ENCODE data around the gene LRRC7.

The LRRC7 gene

DNA sequence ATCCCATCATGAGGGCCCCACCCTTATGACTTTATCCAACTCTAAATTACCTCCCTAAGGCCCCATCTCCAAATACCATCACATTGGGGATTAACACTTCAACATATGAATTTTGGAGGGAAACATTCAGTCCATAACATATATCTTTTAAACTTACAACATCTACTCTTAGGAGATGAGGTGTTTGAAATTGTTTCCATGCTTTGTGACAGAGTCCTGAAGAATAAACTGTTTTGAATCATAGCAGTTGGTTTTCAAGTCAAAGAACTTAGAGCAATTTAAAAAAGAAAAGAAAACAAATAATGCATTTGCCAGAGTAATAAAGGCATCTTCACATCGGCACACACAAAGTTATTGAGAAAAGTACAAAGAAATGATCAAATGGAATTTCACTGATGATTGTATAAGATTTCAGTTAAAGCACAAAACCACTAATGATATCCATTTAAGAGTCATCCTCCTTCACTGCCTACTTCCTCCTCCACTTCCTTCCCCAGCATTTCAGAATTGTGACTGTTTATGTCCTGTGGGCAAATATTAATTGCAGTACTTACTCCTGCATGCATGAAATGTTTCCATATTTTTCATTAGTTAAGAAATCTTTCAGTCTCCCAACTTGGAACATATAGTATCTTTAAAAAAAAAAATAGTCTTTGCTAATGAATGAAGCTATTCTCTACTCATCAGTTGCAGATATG is 435.6 kb downstream of the LRRC7 start:
- H3K4me2 ChIP-seq (ENCODE audit: low read length): no peak overlapping the region
- H3K4me3 ChIP-seq (ENCODE audit: low read depth, low read length, poor library complexity, severe bottlenecking): no peak overlapping the region
- H3K79me2 ChIP-seq (ENCODE audit: insufficient read depth, low read length): no peaks in the 10 kb centered on the region
- no peak for TF ChIP-seq EZH2 (IDR thresholded peaks at IDR 0.05; ENCODE audit: borderline replicate concordance, low read length)
- TF ChIP-seq, protein P1, sequence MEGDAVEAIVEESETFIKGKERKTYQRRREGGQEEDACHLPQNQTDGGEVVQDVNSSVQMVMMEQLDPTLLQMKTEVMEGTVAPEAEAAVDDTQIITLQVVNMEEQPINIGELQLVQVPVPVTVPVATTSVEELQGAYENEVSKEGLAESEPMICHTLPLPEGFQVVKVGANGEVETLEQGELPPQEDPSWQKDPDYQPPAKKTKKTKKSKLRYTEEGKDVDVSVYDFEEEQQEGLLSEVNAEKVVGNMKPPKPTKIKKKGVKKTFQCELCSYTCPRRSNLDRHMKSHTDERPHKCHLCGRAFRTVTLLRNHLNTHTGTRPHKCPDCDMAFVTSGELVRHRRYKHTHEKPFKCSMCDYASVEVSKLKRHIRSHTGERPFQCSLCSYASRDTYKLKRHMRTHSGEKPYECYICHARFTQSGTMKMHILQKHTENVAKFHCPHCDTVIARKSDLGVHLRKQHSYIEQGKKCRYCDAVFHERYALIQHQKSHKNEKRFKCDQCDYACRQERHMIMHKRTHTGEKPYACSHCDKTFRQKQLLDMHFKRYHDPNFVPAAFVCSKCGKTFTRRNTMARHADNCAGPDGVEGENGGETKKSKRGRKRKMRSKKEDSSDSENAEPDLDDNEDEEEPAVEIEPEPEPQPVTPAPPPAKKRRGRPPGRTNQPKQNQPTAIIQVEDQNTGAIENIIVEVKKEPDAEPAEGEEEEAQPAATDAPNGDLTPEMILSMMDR (IDR thresholded peaks at IDR 0.05; ENCODE audit: low read length): no peak
- no peaks in the 10 kb centered on the region for H4K20me1 ChIP-seq (ENCODE audit: insufficient read depth, low read length)
- H3K9me2 ChIP-seq (ENCODE audit: low read depth, low read length): no peaks in the 10 kb centered on the region
- no peak overlapping the region for H3K27ac ChIP-seq (ENCODE audit: low read depth, low read length, poor library complexity, severe bottlenecking)
- H2AFZ ChIP-seq (ENCODE audit: low read length): no peak overlapping the region
- no peaks in the 10 kb centered on the region for H3K4me1 ChIP-seq (ENCODE audit: insufficient read depth, low read length, severe bottlenecking)
- no peaks in the 10 kb centered on the region for H3K9me3 ChIP-seq (ENCODE audit: low read length)
- no peak overlapping the region for H3K9ac ChIP-seq (ENCODE audit: low read length)
- H3F3A ChIP-seq (ENCODE audit: insufficient read depth, low read length): no peaks in the 10 kb centered on the region
- no peaks in the 10 kb centered on the region for H3K27me3 ChIP-seq (ENCODE audit: insufficient read depth, low read length)
- no peaks in the 10 kb centered on the region for H3K36me3 ChIP-seq (ENCODE audit: insufficient read depth, low read length)

DNA sequence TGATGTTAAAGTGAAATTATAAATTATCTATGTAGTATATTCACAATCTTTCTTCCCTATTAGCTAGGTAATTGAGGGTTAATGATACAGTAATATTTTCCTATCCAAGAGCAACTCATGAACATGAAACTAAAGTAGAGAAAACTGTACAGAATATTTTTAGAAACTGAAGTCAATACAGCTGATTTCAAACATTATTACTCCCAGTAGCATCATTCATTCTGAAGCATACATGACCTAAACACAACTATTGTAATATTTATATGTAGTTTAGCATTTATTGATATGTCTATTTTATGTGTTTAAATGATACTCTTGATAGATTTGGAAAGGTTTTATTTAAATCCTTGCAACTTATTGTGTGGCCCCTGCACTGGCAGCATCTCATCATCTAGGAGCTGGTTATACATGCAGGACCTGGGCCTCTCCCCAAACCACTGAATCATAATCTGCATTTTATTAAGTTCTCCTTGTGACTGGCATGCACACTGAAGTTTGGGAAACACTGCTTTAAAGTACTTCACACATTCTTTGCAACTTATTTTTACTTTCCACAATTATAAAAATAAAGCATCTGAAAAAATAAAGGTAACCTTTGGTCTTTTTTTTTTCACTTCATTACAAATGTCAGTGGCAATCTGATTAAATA is 437.8 kb downstream of the LRRC7 start:
- no peaks in the 10 kb centered on the region for H3K36me3 ChIP-seq (ENCODE audit: insufficient read depth, low read length)
- H4K20me1 ChIP-seq (ENCODE audit: insufficient read depth, low read length): no peaks in the 10 kb centered on the region
- TF ChIP-seq, protein P1 (IDR thresholded peaks at IDR 0.05; ENCODE audit: low read length): no peak
- no peak for TF ChIP-seq EZH2 (IDR thresholded peaks at IDR 0.05; ENCODE audit: borderline replicate concordance, low read length)
- no peak overlapping the region for H3K27ac ChIP-seq (ENCODE audit: low read depth, low read length, poor library complexity, severe bottlenecking)
- no peaks in the 10 kb centered on the region for H3K4me1 ChIP-seq (ENCODE audit: insufficient read depth, low read length, severe bottlenecking)
- H3K9me2 ChIP-seq (ENCODE audit: low read depth, low read length): no peaks in the 10 kb centered on the region
- H3K4me2 ChIP-seq (ENCODE audit: low read length): no peak overlapping the region
- no peaks in the 10 kb centered on the region for H3F3A ChIP-seq (ENCODE audit: insufficient read depth, low read length)
- no peak overlapping the region for H3K4me3 ChIP-seq (ENCODE audit: low read depth, low read length, poor library complexity, severe bottlenecking)
- no peaks in the 10 kb centered on the region for H3K79me2 ChIP-seq (ENCODE audit: insufficient read depth, low read length)
- no peaks in the 10 kb centered on the region for H3K27me3 ChIP-seq (ENCODE audit: insufficient read depth, low read length)
- no peak overlapping the region for H3K9ac ChIP-seq (ENCODE audit: low read length)
- H3K9me3 ChIP-seq (ENCODE audit: low read length): no peaks in the 10 kb centered on the region
- no peak overlapping the region for H2AFZ ChIP-seq (ENCODE audit: low read length)

DNA sequence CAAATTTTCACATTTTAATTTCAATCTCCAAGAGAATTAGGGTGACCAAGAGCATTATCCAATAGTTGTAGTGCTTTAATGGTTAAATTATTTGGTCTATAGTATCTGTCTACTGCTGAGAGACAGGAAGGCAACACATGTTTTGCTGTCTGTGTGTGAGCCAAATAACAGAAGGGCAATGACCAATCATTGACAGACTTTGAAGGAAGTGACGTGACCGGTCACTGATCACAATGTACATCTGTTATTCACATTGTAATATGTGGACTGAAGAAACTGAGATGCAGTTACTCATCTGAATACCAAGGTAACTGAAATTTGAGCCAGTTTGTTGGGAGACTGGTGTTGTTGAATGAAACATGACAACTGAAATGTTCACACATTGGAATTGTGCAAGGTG is 440.9 kb downstream of the LRRC7 start:
- no peaks in the 10 kb centered on the region for H3K27me3 ChIP-seq (ENCODE audit: insufficient read depth, low read length)
- H3K36me3 ChIP-seq (ENCODE audit: insufficient read depth, low read length): no peaks in the 10 kb centered on the region
- no peaks in the 10 kb centered on the region for H3K9me3 ChIP-seq (ENCODE audit: low read length)
- H3F3A ChIP-seq (ENCODE audit: insufficient read depth, low read length): no peaks in the 10 kb centered on the region
- no peak overlapping the region for H2AFZ ChIP-seq (ENCODE audit: low read length)
- H3K79me2 ChIP-seq (ENCODE audit: insufficient read depth, low read length): no peaks in the 10 kb centered on the region
- TF ChIP-seq, protein P1 (IDR thresholded peaks at IDR 0.05; ENCODE audit: low read length): no peak
- no peak for TF ChIP-seq EZH2 (IDR thresholded peaks at IDR 0.05; ENCODE audit: borderline replicate concordance, low read length)
- no peak overlapping the region for H3K4me2 ChIP-seq (ENCODE audit: low read length)
- H4K20me1 ChIP-seq (ENCODE audit: insufficient read depth, low read length): no peaks in the 10 kb centered on the region
- H3K27ac ChIP-seq (ENCODE audit: low read depth, low read length, poor library complexity, severe bottlenecking): no peak overlapping the region
- no peak overlapping the region for H3K4me3 ChIP-seq (ENCODE audit: low read depth, low read length, poor library complexity, severe bottlenecking)
- no peaks in the 10 kb centered on the region for H3K9me2 ChIP-seq (ENCODE audit: low read depth, low read length)
- no peak overlapping the region for H3K9ac ChIP-seq (ENCODE audit: low read length)
- no peaks in the 10 kb centered on the region for H3K4me1 ChIP-seq (ENCODE audit: insufficient read depth, low read length, severe bottlenecking)
